ENCODE results near the gene EPRS1.

- TF ChIP-seq CTCF (IDR thresholded peaks at IDR 0.05) = no peak
- no peak for TF ChIP-seq POLR2A (IDR thresholded peaks at IDR 0.05)
These were observed 10.1 kb upstream of the EPRS1 start for GRCh38 chr1:220056374-220056773.
